BLaER1 treated with 17β-estradiol and CSF1 and Interleukin-3, amounts not matched to agents 10 nM and 100 nM (cell line): Measurements from ENCODE around the gene ZNF575.

Experiments used
- H3K27ac ChIP-seq, 11 experiments: shearing (Covaris generic); formaldehyde crosslinking; 2 replicates each; pipeline ENCODE4 v1.8.1; 2022
- H3K27me3 ChIP-seq, 11 experiments: shearing (Covaris generic); formaldehyde crosslinking; 2 replicates each; pipeline ENCODE4 v1.8.1; 2022
- H3K36me3 ChIP-seq, 11 experiments: shearing (Covaris generic); formaldehyde crosslinking; 2 replicates each; pipeline ENCODE4 v1.8.1; 2022
- H3K4me1 ChIP-seq, 10 experiments: shearing (Covaris generic); formaldehyde crosslinking; 2 replicates each; pipeline ENCODE4 v1.8.1; 2022
- H3K4me2 ChIP-seq, 11 experiments: shearing (Covaris generic); formaldehyde crosslinking; 2 replicates each; pipeline ENCODE4 v1.8.1; 2022
- H3K4me3 ChIP-seq, 10 experiments: shearing (Covaris generic); formaldehyde crosslinking; 2 replicates each; pipeline ENCODE4 v1.8.1; 2022
- H3K9ac ChIP-seq, 11 experiments: shearing (Covaris generic); formaldehyde crosslinking; 2 replicates each; pipeline ENCODE4 v1.8.1; 2022
- H3K9me3 ChIP-seq, 11 experiments: shearing (Covaris generic); formaldehyde crosslinking; replicated peaks in 1 of 11; 2 replicates each; pipeline ENCODE4 v1.8.1; 2022
- H4K20me1 ChIP-seq, 11 experiments: shearing (Covaris generic); formaldehyde crosslinking; 2 replicates each; pipeline ENCODE4 v1.8.1; 2022
- Cebpa-rat ChIP-seq, 11 experiments: shearing (Covaris generic); IDR thresholded peaks; 2 replicates each; pipeline ENCODE4 v1.8.1; 2022

The ZNF575 gene, protein sequence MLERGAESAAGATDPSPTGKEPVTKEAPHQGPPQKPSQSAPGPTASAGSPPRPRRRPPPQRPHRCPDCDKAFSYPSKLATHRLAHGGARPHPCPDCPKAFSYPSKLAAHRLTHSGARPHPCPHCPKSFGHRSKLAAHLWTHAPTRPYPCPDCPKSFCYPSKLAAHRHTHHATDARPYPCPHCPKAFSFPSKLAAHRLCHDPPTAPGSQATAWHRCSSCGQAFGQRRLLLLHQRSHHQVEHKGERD

DNA sequence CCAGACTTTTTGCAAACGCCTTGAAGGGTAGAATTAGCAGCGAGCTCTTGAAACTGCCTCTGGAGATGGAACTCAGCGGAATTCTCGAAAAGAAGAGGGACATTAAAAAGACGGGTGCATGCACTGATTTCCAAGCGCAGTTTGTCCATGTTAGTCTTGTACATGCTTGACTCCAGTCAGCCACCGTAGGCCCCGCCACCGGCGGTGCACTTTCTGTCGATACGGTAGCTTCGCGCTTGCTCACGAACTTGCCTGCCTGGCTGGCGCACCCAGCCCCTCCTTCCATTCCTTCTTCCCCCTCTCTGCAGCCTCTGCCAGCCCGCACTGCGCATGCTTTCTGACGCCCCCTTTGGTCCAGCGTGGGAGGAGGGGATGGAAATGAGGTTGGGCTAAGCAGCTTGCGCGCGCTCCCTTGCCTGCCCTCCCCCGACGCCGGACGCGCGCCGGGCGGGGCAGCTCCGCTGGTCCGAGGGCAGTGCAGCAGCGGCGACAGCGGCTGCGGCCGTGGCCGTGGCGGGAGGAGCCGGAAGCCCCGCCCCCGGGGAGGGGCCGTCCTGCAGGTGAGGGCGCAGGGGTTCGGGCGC is at the start of gene ZNF575:
TSS of gene ZNF575 (plus strand) at position 227 of the 584 bp plus-strand sequence. CDS start 1,235 bp downstream, outside the sequence.
- H3K9me3 ChIP-seq, result peaks cover 0 to 3% (median 0%) of the 10 kb centered on the region in 11 experiments; a peak in 2 of 22 replicates
- H3K27ac ChIP-seq, result peak within 1 kb of the TSS; percentile 45 to 85 (median 81); a peak in 21 of 22 replicates
- H3K36me3 ChIP-seq, result peaks cover 8 to 26% (median 20%) of the 10 kb centered on the region in 11 experiments
- peak within 1 kb of the TSS; percentile 91 to 99 (median 96) for H3K4me2 ChIP-seq
- peak within 1 kb of the TSS; percentile 65 to 82 (median 76); a peak in 21 of 22 replicates for H3K9ac ChIP-seq
- peak within 1 kb of the TSS; percentile 59 to 73 (median 68) for H3K4me3 ChIP-seq
- peaks cover 0 to 7% (median 0%) of the 10 kb centered on the region in 11 experiments; a peak in 3 of 22 replicates for H4K20me1 ChIP-seq
- no peak for TF ChIP-seq Cebpa-rat (IDR thresholded peaks at IDR 0.05)
- peaks cover 17 to 42% (median 36%) of the 10 kb centered on the region in 10 experiments for H3K4me1 ChIP-seq
- no peaks in the 10 kb centered on the region for H3K27me3 ChIP-seq

DNA sequence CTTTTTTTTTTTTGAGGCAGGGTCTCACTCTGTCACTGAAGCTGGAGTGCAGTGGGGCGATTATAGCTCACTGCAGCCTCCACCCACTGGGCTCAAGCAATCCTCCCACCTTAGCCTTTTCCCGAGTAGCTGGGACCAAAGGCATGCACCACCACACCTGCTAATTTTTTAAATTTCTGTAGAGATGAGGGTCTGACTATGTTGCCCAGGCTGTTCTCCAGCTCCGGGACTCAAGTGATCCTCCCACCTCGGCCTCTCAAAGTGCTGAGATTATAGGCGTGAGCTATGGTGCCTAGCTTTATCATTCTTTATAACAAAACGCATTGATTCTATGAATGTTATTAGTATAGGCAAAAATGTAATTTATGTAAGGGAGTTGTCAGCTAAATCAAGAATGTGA is 49.7 kb upstream of the ZNF575 start:
- no peaks in the 10 kb centered on the region for H3K9me3 ChIP-seq
- no peak for TF ChIP-seq Cebpa-rat (IDR thresholded peaks at IDR 0.05)
- peaks cover 16 to 28% (median 25%) of the 10 kb centered on the region in 10 experiments for H3K4me1 ChIP-seq

DNA sequence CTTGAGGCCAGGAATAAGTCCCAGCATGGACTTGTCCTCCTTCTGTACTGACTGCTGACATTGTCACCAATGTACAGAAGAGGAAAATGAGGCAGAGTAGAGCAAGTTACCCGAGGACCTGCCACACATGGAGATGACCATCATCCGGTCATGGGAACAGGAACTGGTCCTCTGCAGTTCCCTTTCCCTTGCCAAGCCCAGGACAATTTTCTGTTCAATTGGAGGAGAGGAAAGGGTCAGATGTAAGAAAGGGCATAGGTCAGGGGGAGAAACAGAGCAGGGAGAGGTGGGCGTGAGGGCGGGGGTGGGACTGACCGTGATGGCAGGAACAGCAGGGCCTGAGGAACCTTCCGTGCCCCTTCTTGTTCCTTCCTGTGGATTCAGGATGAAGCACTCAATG is 47.0 kb upstream of the ZNF575 start:
- Histone ChIP-seq H4K20me1 (no peaks in the 10 kb centered on the region), H3K4me3 (no peak overlapping the region), H3K27me3 (no peaks in the 10 kb centered on the region), H3K36me3 (peaks cover 0 to 14% (median 4%) of the 10 kb centered on the region in 11 experiments; a peak in 8 of 22 replicates), H3K27ac (peak overlapping the region in 6 of 11 experiments; percentile 16 to 60 (median 49); a peak in 6 of 22 replicates), H3K4me1 (peaks cover 42 to 54% (median 49%) of the 10 kb centered on the region in 10 experiments), H3K9ac (no peak overlapping the region), H3K9me3 (no peaks in the 10 kb centered on the region), H3K4me2 (peak overlapping the region in 5 of 11 experiments; percentile 58 to 90 (median 83); a peak in 9 of 22 replicates)
- no peak for TF ChIP-seq Cebpa-rat (IDR thresholded peaks at IDR 0.05)

More for the DNA sequence above, 49.7 kb upstream of the ZNF575 start:
- no peak overlapping the region for H3K4me2 ChIP-seq
- H3K36me3 ChIP-seq, result peaks cover 0 to 12% (median under 1%) of the 10 kb centered on the region in 11 experiments; a peak in 8 of 22 replicates
- H4K20me1 ChIP-seq, result no peaks in the 10 kb centered on the region
- H3K27me3 ChIP-seq, result no peaks in the 10 kb centered on the region
- H3K27ac ChIP-seq, result no peak overlapping the region
- H3K4me3 ChIP-seq, result no peak overlapping the region
- no peak overlapping the region for H3K9ac ChIP-seq

DNA sequence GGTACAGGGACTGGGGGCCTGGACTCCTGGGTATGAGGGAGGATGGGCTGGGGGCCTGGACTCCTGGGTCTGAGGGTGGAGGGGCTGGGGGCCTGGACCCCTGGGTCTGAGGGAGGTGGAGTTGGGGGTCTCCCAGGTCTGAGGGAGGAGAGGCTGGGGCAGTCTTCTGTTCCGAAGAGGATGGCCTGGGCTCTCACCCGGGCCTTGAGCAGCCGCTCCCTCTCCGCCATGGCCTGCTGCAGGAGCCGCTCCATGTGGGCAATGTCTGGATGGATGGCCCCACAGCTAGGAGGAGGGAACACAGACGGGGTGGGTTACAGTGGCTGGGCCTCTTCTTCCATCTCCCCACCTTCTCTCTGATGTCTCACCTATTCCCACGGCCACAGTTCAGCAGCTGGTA is 46.6 kb upstream of the ZNF575 start:
- no peaks in the 10 kb centered on the region for H4K20me1 ChIP-seq
- H3K9me3 ChIP-seq, result no peaks in the 10 kb centered on the region
- H3K4me1 ChIP-seq, result peaks cover 47 to 58% (median 53%) of the 10 kb centered on the region in 10 experiments
- peak overlapping the region in 9 of 11 experiments; percentile 12 to 60 (median 48); a peak in 11 of 22 replicates for H3K27ac ChIP-seq
- H3K36me3 ChIP-seq, result peaks cover 0 to 14% (median 4%) of the 10 kb centered on the region in 11 experiments; a peak in 7 of 22 replicates
- no peaks in the 10 kb centered on the region for H3K27me3 ChIP-seq
- TF ChIP-seq Cebpa-rat (IDR thresholded peaks at IDR 0.05), result no peak
- peak overlapping the region in 9 of 11 experiments; percentile 58 to 92 (median 84); a peak in 17 of 22 replicates for H3K4me2 ChIP-seq
- no peak overlapping the region for H3K4me3 ChIP-seq
- peak overlapping the region in 2 of 11 experiments; percentile 2 to 7; a peak in 1 of 22 replicates for H3K9ac ChIP-seq

DNA sequence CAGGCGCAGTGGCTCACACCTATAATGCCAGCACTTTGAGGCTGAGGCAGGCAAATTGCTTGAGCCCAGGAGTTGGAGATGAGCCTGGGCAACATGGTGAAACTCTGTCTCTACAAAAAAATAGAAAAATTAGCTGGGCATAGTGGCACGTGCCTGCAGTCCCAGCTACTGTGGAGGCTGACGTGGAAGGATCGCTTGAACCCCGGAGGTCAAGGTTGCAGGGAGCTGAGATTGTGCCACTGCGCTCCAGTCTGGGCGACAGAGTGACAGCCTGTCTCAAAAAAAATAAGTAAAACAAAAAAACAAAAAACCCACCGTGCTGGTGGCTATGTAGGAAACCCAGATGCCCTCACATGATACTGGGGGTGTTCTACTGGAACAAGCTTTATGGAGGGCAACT is 44.8 kb upstream of the ZNF575 start:
- Histone ChIP-seq H3K36me3 (peaks cover 0 to 15% (median 5%) of the 10 kb centered on the region in 11 experiments; a peak in 10 of 22 replicates), H4K20me1 (no peaks in the 10 kb centered on the region)

DNA sequence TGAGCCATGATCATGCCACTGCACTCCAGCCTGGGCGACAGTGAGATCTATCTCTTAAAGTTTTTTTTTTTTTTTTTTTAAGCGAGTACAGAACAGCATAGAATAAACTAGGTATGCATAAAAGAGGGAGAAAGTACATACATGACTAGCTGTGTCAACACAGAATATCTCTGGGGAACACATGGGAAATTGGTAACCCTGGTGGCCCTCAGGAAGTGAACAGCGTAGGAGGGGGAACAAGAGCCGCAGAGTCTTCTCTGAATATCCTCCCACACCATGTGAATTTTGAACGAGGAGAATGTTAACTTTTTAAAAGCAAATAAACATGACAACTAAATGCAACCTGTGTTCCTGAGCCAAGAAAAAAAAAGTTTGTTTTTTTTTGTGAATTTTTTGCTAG is 43.7 kb upstream of the ZNF575 start:
- H3K27me3 ChIP-seq, result no peaks in the 10 kb centered on the region
- peak overlapping the region; percentile 58 to 92 (median 83) for H3K4me2 ChIP-seq
- peak overlapping the region in 7 of 11 experiments; percentile 11 to 78 (median 61); a peak in 11 of 22 replicates for H3K27ac ChIP-seq
- no peak for TF ChIP-seq Cebpa-rat (IDR thresholded peaks at IDR 0.05)
- H3K9ac ChIP-seq, result peak overlapping the region in 5 of 11 experiments; percentile 11 to 63 (median 60); a peak in 6 of 22 replicates
- H3K9me3 ChIP-seq, result no peaks in the 10 kb centered on the region
- H3K4me3 ChIP-seq, result peak overlapping the region in 3 of 10 experiments; percentile 2 to 39 (median 26); a peak in 3 of 20 replicates
- no peaks in the 10 kb centered on the region for H4K20me1 ChIP-seq
- peaks cover under 1 to 26% (median 10%) of the 10 kb centered on the region in 11 experiments; a peak in 16 of 22 replicates for H3K36me3 ChIP-seq
- peaks cover 49 to 68% (median 56%) of the 10 kb centered on the region in 10 experiments for H3K4me1 ChIP-seq

More for the DNA sequence above, 44.8 kb upstream of the ZNF575 start:
- H3K27ac ChIP-seq, result peak overlapping the region in 9 of 11 experiments; percentile 9 to 70 (median 44); a peak in 14 of 22 replicates
- H3K4me1 ChIP-seq, result peaks cover 49 to 68% (median 56%) of the 10 kb centered on the region in 10 experiments
- no peak overlapping the region for H3K4me3 ChIP-seq
- peak overlapping the region; percentile 58 to 92 (median 83) for H3K4me2 ChIP-seq
- TF ChIP-seq Cebpa-rat (IDR thresholded peaks at IDR 0.05), result no peak
- H3K27me3 ChIP-seq, result no peaks in the 10 kb centered on the region
- no peaks in the 10 kb centered on the region for H3K9me3 ChIP-seq
- peak overlapping the region in 1 of 11 experiments; percentile 25; a peak in 1 of 22 replicates for H3K9ac ChIP-seq

DNA sequence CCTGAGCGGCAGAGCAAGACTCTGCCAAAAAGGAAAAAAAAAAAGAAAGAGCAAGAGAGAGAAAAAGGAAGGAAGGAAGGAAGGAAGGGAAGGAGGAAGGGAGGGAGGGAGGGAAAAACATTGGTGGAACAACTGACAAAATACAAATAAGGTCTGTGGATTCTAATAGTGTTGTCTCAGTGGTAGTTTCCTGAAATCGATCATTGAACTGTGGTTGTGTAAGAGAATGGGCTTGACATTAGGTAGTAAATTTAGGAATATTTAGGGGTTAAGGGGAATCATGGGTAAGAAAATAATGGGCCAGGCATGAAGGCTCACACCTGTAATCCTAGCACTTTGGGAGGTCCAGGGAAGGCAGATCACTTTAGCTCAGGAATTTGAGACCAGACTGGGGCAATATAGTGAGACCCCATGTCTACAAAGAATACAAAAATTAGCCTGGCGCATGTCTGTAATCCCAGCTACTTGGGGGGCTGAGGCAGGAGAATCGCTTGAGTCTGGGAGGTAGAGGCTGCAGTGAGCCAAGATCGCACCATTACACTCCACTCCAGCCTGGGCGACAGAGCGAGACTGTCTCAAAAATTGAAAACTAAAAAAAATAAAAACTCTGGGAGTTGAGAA is 42.9 kb upstream of the ZNF575 start:
- Histone ChIP-seq H3K27me3 (no peaks in the 10 kb centered on the region), H3K4me3 (no peak overlapping the region), H4K20me1 (no peaks in the 10 kb centered on the region; a peak in 1 of 22 replicates), H3K27ac (peak overlapping the region in 5 of 11 experiments; percentile 51 to 78 (median 70); a peak in 8 of 22 replicates), H3K9me3 (no peaks in the 10 kb centered on the region), H3K9ac (peak overlapping the region in 4 of 11 experiments; percentile 22 to 63 (median 60); a peak in 4 of 22 replicates), H3K4me2 (peak overlapping the region; percentile 58 to 92 (median 83); a peak in 21 of 22 replicates), H3K36me3 (peaks cover 6 to 33% (median 17%) of the 10 kb centered on the region in 11 experiments; a peak in 20 of 22 replicates), H3K4me1 (peaks cover 49 to 68% (median 58%) of the 10 kb centered on the region in 10 experiments)
- TF ChIP-seq Cebpa-rat (IDR thresholded peaks at IDR 0.05), result no peak

DNA sequence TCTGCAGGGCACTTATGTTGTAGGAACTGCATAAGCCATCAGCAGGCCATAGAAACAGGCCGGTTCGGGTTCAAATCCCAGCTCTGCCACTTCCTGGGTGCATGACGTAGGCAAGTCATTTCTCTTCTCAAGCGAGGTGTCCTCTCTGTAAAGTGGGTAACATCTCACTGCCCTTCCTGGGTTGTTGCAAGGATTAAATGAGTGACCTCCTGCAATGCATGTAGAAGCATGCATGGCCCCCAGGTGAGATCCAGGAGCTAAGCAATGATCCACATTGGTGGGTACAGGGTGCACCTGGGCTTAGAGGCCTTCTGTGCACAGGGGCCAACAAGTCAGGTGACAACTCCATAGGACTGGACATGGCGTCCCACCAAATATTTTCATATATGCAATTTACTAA is 42.2 kb upstream of the ZNF575 start:
- H3K27me3 ChIP-seq, result no peaks in the 10 kb centered on the region
- H3K4me2 ChIP-seq, result peak overlapping the region in 8 of 11 experiments; percentile 32 to 92 (median 86); a peak in 11 of 22 replicates
- H3K27ac ChIP-seq, result peak overlapping the region in 2 of 11 experiments; percentile 36 to 78; a peak in 2 of 22 replicates
- no peaks in the 10 kb centered on the region for H3K9me3 ChIP-seq
- TF ChIP-seq Cebpa-rat (IDR thresholded peaks at IDR 0.05), result no peak
- H3K4me1 ChIP-seq, result peaks cover 46 to 66% (median 57%) of the 10 kb centered on the region in 10 experiments
- H3K9ac ChIP-seq, result no peak overlapping the region
- peaks cover 0 to 5% (median 0%) of the 10 kb centered on the region in 11 experiments; a peak in 1 of 22 replicates for H4K20me1 ChIP-seq
- peaks cover 13 to 40% (median 24%) of the 10 kb centered on the region in 11 experiments; a peak in 20 of 22 replicates for H3K36me3 ChIP-seq
- H3K4me3 ChIP-seq, result no peak overlapping the region
